ENCODE results near the gene KRT6B.

DNA sequence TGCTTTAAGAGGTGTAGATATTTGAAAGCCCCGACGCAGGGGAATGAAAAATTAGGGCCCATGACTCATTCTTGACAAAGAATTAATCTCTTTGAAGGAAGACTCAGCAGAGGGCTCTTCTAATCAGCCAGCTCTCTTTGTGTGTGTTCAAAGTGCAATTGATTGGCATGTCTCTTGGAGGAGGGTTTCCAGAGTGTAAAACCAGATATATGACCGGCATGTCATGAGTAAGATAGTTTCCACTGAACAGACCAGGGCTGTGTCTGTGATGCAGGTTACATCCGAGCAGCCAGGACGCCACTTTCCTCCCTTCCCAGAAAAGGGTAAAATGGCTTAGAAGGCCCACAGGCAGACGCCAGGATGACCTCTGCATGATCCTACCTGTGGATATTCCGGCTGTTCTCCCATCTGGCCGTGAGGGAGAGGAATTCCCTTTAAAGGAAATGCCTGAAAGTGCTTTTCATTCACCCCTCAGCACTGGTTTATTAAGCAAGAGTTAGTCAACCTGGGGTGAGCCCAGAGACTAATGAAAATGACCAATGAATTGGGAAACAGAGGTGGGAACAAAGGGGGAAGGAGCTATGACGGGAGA lies 10.5 kb downstream of the KRT6B start:
- TF ChIP-seq CEBPB (IDR thresholded peaks at IDR 0.05): no peak
- TF ChIP-seq RAD21 (IDR thresholded peaks at IDR 0.05; ENCODE audit: low read depth): no peak
- no peak for TF ChIP-seq ZBTB7A (IDR thresholded peaks at IDR 0.05; ENCODE audit: low read depth)
- TF ChIP-seq REST (IDR thresholded peaks at IDR 0.05; ENCODE audit: low read depth): no peak
- no peak for TF ChIP-seq CREB1 (IDR thresholded peaks at IDR 0.05; ENCODE audit: low read depth)
- no peak for TF ChIP-seq MAX (IDR thresholded peaks at IDR 0.05)
- TF ChIP-seq EP300 (IDR thresholded peaks at IDR 0.05; ENCODE audit: borderline replicate concordance): no peak
- no peak for TF ChIP-seq TCF12 (IDR thresholded peaks at IDR 0.05; ENCODE audit: low read depth)
- TF ChIP-seq EGR1 (IDR thresholded peaks at IDR 0.05): no peak
- no peak for TF ChIP-seq YY1 (IDR thresholded peaks at IDR 0.05; ENCODE audit: low read depth)
- TF ChIP-seq, protein P1, sequence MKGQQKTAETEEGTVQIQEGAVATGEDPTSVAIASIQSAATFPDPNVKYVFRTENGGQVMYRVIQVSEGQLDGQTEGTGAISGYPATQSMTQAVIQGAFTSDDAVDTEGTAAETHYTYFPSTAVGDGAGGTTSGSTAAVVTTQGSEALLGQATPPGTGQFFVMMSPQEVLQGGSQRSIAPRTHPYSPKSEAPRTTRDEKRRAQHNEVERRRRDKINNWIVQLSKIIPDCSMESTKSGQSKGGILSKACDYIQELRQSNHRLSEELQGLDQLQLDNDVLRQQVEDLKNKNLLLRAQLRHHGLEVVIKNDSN (IDR thresholded peaks at IDR 0.05): no peak
- TF ChIP-seq TAF1 (IDR thresholded peaks at IDR 0.05; ENCODE audit: low read depth): no peak
- no peak for TF ChIP-seq FOXM1 (IDR thresholded peaks at IDR 0.05; ENCODE audit: borderline replicate concordance, low read depth)
